GM12878 (cell line): ENCODE measurements around the gene NOSTRIN.

Experiments
- CTCF ChIP-seq, 3 experiments: IDR thresholded peaks in 2 of 3; conservative IDR thresholded peaks in 1 of 3; 2 replicates each; pipeline ENCODE4 v1.5.1; 2011; ENCODE audit warnings: low read depth in 3 of 3, low read length in 3 of 3, mild to moderate bottlenecking in 3 of 3, control low read depth in 2 of 3, moderate library complexity in 2 of 3, inconsistent platforms in 1 of 3, mixed read lengths in 1 of 3; ENCODE audit not compliant: control insufficient read depth in 2 of 3, insufficient read depth in 1 of 3; ENCODE audit errors: extremely low read depth in 1 of 3
- EZH2 ChIP-seq: IDR thresholded peaks from 2 replicates; pipeline ENCODE4 v1.6.1; 2012; ENCODE audit warnings: low read depth, mild to moderate bottlenecking, control low read depth, inconsistent platforms, low read length, borderline replicate concordance; ENCODE audit not compliant: control insufficient read depth
- MYC ChIP-seq: IDR thresholded peaks from 2 replicates; pipeline ENCODE4 v1.6.1; 2011; ENCODE audit warnings: mild to moderate bottlenecking, low read length, moderate library complexity, inconsistent platforms; ENCODE audit not compliant: insufficient read depth, insufficient replicate concordance, insufficient read length, severe bottlenecking
- PKNOX1 ChIP-seq: fragments of 450-650 bp; IDR thresholded peaks from 2 replicates; pipeline ENCODE4 v1.6.1; 2016; ENCODE audit warnings: mild to moderate bottlenecking
- POLR2A ChIP-seq: IDR thresholded peaks from 2 replicates; pipeline ENCODE4 v1.6.1; 2011; ENCODE audit warnings: low read depth, mild to moderate bottlenecking, low read length

GRCh38 chr2:168907940-168908662, 105.7 kb downstream of the NOSTRIN start:
- TF ChIP-seq EZH2: no peak
- no peak for TF ChIP-seq MYC
- no peak for TF ChIP-seq PKNOX1
- no peak for TF ChIP-seq CTCF (IDR thresholded peaks at IDR 0.05 in 2 of 3, conservative IDR thresholded peaks at IDR 0.05 in 1 of 3; ENCODE audit: control insufficient read depth in 2 of 3, extremely low read depth in 1 of 3, insufficient read depth in 1 of 3, low read depth in 3 of 3, low read length in 3 of 3)
- TF ChIP-seq POLR2A: no peak
